AG10803 (cell line): ENCODE data around the gene NUP93.

Experiments used
- DNase-seq: peaks from one replicate; pipeline ENCODE4 v3.0.0; 2010; ENCODE audit warnings: low read depth
- H3K4me3 ChIP-seq: 2 replicates; pipeline ENCODE4 v1.5.1; 2011; ENCODE audit warnings: mild to moderate bottlenecking, low read length, control low read depth
- TF ChIP-seq, protein P1 (sequence below): conservative IDR thresholded peaks from 2 replicates; pipeline ENCODE4 v1.5.1; 2011; ENCODE audit warnings: mild to moderate bottlenecking, low read length, control low read depth, inconsistent platforms

NUP93 gene

DNA sequence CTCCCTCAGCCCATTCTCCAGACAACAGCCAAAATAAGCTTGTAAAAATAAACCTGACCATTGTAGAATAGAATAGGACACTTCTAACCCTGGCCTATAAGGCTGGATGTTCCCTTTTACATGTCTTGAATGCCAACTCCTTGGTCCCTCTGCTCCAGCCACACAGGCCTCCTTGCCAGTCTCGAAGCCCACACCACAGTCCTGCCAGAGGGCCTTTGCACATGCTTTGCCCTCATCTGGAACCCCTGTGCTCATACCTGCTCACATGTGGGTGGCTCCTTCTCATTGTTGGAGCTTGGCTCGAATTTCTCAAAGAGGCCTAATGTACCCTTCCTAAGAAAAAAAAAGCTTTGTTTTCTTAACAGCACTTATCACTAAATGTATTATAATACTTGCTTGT is 129.7 kb downstream of the NUP93 start:
- H3K4me3 ChIP-seq: no peak overlapping the region
- no peak for DNase-seq
- TF ChIP-seq, protein P1, sequence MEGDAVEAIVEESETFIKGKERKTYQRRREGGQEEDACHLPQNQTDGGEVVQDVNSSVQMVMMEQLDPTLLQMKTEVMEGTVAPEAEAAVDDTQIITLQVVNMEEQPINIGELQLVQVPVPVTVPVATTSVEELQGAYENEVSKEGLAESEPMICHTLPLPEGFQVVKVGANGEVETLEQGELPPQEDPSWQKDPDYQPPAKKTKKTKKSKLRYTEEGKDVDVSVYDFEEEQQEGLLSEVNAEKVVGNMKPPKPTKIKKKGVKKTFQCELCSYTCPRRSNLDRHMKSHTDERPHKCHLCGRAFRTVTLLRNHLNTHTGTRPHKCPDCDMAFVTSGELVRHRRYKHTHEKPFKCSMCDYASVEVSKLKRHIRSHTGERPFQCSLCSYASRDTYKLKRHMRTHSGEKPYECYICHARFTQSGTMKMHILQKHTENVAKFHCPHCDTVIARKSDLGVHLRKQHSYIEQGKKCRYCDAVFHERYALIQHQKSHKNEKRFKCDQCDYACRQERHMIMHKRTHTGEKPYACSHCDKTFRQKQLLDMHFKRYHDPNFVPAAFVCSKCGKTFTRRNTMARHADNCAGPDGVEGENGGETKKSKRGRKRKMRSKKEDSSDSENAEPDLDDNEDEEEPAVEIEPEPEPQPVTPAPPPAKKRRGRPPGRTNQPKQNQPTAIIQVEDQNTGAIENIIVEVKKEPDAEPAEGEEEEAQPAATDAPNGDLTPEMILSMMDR: no peak

DNA sequence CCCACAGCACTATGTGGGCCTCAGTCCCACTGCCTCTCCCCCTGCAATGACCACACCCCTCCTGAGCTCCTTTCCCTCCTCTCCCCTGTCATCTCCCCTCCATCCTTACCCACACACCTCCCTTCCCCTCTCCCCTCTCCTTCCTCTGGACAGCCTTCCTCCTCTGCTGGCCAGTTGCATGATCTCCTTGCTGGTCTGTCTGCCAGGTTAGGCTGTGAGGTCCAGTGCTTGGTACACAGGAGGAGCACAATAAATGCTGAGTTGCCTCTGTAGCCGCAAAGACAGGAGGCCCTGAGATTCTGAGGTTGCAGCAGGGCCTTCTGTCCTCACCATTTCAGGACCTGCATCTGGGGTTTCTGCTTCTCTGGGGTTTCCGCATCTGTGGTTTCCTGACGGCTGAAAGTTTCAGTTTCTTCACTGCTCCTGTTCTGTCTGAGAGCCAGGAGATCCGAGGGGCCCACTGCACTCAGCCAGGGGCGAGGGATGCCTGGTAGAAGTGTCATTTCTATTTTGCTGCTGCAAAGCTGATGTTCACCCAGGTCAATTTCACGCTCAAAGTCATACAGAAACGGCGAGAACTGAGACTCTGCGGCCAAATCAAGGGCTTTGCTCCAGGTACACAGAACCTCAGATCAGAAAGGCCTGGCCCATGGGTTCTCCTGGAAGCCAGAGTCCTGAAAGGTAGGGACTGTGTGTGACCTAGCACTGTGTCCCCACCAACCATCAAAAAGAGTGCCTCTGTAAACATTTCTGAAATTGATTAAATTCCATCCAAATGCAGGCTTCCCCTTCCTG is 130.5 kb downstream of the NUP93 start:
- H3K4me3 ChIP-seq: no peak overlapping the region
- TF ChIP-seq, protein P1: no peak
- DNase-seq: no peak

DNA sequence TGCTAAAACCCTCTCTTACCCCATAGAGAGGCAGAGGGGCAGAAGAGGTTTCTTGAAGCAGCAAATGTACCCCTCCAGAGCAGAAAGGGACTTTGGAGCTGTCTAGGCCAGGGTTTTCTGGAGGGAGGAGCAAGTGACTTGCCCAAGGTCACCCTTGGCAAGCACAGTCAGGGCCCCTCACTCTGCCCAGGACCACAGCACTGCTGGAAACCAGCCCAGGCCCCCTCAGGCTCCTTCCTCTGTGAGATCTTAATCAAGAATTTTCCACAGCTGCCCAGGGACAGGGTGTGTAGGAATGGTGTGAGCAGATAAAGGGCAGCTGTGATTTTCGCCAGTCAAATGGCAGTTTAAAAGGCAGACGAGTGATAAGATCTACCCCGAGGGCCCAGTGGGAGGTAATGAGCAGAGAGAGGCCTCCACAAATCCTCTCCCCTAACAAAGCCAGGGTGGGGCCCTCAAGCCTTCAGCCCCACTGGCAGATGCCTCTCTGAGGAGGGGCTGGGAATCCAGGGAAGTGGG is 131.2 kb downstream of the NUP93 start:
- DNase-seq: no peak
- TF ChIP-seq, protein P1: no peak
- no peak overlapping the region for H3K4me3 ChIP-seq

DNA sequence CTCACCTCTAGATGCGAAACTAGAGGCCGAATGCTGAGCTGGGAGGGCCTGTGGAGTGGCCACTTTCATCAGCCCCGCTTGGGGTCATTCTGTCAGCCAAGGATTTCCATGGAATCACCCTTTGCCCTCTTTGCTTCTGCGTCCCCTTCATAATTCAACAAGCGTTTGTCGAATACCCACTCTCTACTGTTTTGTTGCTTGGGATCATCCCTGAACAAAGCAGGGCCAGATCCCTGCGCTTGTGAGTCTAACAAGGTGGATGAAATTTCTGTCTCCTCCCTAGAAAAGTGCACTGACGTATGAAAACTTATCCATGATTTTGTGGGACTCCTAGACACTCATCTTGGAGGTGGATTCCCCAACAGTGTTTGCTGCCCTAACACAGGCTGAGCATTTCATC is 131.8 kb downstream of the NUP93 start:
- H3K4me3 ChIP-seq: no peak overlapping the region
- no peak for DNase-seq
- TF ChIP-seq, protein P1: no peak

DNA sequence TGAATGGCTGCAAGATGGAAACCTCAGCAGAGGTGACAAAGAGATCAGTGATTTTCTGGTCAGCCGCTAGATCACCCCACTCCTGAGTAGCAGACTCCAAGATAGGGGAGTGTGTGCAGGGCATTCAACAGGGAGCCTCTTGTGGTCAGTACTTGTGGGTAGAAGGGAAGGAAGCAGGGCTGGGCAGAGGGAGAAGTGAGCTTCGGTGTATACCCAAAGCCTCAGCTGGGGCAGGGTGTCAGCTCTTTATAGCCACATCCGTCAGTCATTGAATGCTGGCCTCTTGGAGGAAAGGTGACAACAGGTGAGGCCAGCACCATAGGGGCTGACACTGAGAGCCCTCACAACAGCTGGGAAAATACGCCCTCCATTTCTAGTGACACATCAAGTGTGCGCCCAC is 132.8 kb downstream of the NUP93 start:
- TF ChIP-seq, protein P1: no peak
- no peak for DNase-seq
- H3K4me3 ChIP-seq: no peak overlapping the region

DNA sequence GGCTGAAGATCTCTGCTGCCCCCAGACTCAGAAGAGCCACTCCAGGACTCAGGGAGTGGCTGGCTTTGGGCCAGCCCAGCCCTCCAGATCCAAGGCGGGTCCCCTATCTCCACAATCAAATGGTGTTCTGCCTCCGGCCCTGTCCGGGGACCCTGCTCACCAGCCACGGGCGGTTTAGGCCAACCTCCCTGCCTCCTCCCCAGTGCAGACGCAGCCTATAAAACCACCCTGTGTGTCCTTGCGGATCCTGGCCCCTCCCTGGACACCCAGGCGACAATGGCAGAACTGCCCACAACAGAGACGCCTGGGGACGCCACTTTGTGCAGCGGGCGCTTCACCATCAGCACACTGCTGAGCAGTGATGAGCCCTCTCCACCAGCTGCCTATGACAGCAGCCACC is 135.0 kb downstream of the NUP93 start, which contains the start of gene SLC12A3:
TSS of gene SLC12A3 (plus strand) at position 248 of the 400 bp plus-strand sequence. CDS start at position 277, 29 bp downstream.
- TF ChIP-seq, protein P1: no peak
- H3K4me3 ChIP-seq: no peak within 1 kb of the TSS
- DNase-seq: no peak
